CD4-positive, alpha-beta T cell (primary cell): ENCODE measurements around the gene ELP5. TPM values are rescaled to one million over a fixed set of nuclear protein-coding genes. Genes with fewer than 3 reads are reported as not detected.

Source experiments
- ATAC-seq: fragments of 200-7000 bp; cut with Tn5 transposase; one replicate; pipeline ENCODE4 v1.10.0; 2022; ENCODE audit warnings: mild to moderate bottlenecking; ENCODE audit not compliant: poor library complexity
- CTCF ChIA-PET: fragments of 350-600 bp; sonication (Branson Sonifier 250); formaldehyde crosslinking; loops from one replicate; lab custom pipeline; 2021; ENCODE audit warnings: antibody characterized with exemption, inconsistent platforms; lab: Charles Lee
- POLR2A ChIA-PET: fragments of 350-600 bp; sonication (Branson Sonifier 250); formaldehyde crosslinking; loops from one replicate; lab custom pipeline; 2021; ENCODE audit warnings: antibody characterized with exemption, inconsistent platforms; lab: Charles Lee
- DNase-seq, 14 experiments: peaks; one replicate each; pipeline ENCODE4 v3.0.0-alpha.2; 2013 to 2020; ENCODE audit warnings: mixed read lengths in 2 of 14
- H3K27ac ChIP-seq, 2 donors: one replicate each; pipeline versions ENCODE4 v1.5.1 to v1.7.0; 2013; ENCODE audit warnings: low read length in 2 of 2, low read depth in 1 of 2, mild to moderate bottlenecking in 1 of 2
- H3K27me3 ChIP-seq, 2 experiments: 1 replicate in 1 of 2; 2 replicates in 1 of 2; pipeline versions ENCODE4 v1.6.1 to v1.7.0; 2013; ENCODE audit warnings: low read length in 2 of 2, control low read depth in 1 of 2, mild to moderate bottlenecking in 1 of 2, moderate library complexity in 1 of 2; ENCODE audit not compliant: insufficient read depth in 2 of 2, control insufficient read depth in 1 of 2
- H3K36me3 ChIP-seq: one replicate; pipeline ENCODE4 v1.6.1; 2013; ENCODE audit warnings: low read length, control low read depth; ENCODE audit not compliant: insufficient read depth
- H3K4me1 ChIP-seq: one replicate; pipeline ENCODE4 v1.6.1; 2013; ENCODE audit warnings: low read length, control low read depth; ENCODE audit not compliant: insufficient read depth
- H3K4me3 ChIP-seq: one replicate; pipeline ENCODE4 v1.5.1; 2013; ENCODE audit warnings: mild to moderate bottlenecking, low read length, moderate library complexity
- H3K9me3 ChIP-seq, 2 experiments: 1 replicate in 1 of 2; 2 replicates in 1 of 2; pipeline versions ENCODE4 v1.6.1 to v1.7.0; 2013; ENCODE audit warnings: low read length in 2 of 2, mild to moderate bottlenecking in 2 of 2, control low read depth in 1 of 2, moderate library complexity in 1 of 2; ENCODE audit not compliant: control insufficient read depth in 1 of 2, insufficient read depth in 1 of 2
- H3K27ac Mint-ChIP-seq: one replicate; pipeline ENCODE4 v1.8.0; 2020; ENCODE audit warnings: mixed read lengths
- H3K27me3 Mint-ChIP-seq: one replicate; pipeline ENCODE4 v1.8.0; 2021; ENCODE audit warnings: mixed read lengths
- H3K36me3 Mint-ChIP-seq: one replicate; pipeline ENCODE4 v1.8.0; 2021; ENCODE audit warnings: low read depth, mixed read lengths
- H3K4me1 Mint-ChIP-seq: one replicate; pipeline ENCODE4 v1.8.0; 2021; ENCODE audit warnings: low read depth, mixed read lengths
- H3K4me3 Mint-ChIP-seq: one replicate; pipeline ENCODE4 v1.8.0; 2020; ENCODE audit warnings: mild to moderate bottlenecking, mixed read lengths
- H3K9me3 Mint-ChIP-seq: one replicate; pipeline ENCODE4 v1.8.0; 2020; ENCODE audit warnings: mixed read lengths
- intact Hi-C, 2 experiments: fragments of 100-400 bp; cut with DNase I in 1 of 2; cut with micrococcal nuclease in 1 of 2; formaldehyde crosslinking; loops; one replicate each; pipeline versions ENCODE4 v1.15.1 to v1.9.0; 2023 to 2025; cut with DNase I, micrococcal nuclease
- total RNA-seq, 174 experiments: library from RNA in 2 of 174; stranded (reverse) in 2 of 174; gene quantifications; one replicate each; pipeline ENCODE4 v1.2.3 and lab custom pipeline; 2021 to 2026
- TF ChIP-seq, protein P1 (sequence below): fragments of 200-600 bp; IDR thresholded peaks from one replicate; pipeline ENCODE4 v1.8.0; 2022; ENCODE audit warnings: antibody characterized with exemption, mild to moderate bottlenecking

The ELP5 gene
- total RNA-seq, 2 experiments from 2014 or later = 20.1 to 21.3 TPM

GRCh38 chr17:7279448-7279847, 27.4 kb downstream of the ELP5 start:
- H3K36me3 ChIP-seq = no peaks in the 10 kb centered on the region
- peaks cover 28% of the 10 kb centered on the region for H3K4me1 ChIP-seq
- H3K9me3 Mint-ChIP-seq = no peaks in the 10 kb centered on the region
- CTCF ChIA-PET = interaction anchor here (1.0 to 3.1 kb wide), 3 partner anchors 17 to 76 kb away, joined by 4 to 13 read pairs (median 4); no protein-coding TSS in a partner anchor
- ATAC-seq = no peak
- H3K27ac Mint-ChIP-seq = no peak overlapping the region
- H3K27ac ChIP-seq = no peak overlapping the region
- POLR2A ChIA-PET = interaction anchor here (1.8 kb wide), 1 partner anchor 17 kb away, joined by 5 read pairs; no protein-coding TSS in a partner anchor
- H3K27me3 Mint-ChIP-seq = peaks cover 27% of the 10 kb centered on the region
- peaks cover 26% of the 10 kb centered on the region for H3K4me1 Mint-ChIP-seq
- no peak overlapping the region for H3K4me3 Mint-ChIP-seq
- TF ChIP-seq, protein P1, sequence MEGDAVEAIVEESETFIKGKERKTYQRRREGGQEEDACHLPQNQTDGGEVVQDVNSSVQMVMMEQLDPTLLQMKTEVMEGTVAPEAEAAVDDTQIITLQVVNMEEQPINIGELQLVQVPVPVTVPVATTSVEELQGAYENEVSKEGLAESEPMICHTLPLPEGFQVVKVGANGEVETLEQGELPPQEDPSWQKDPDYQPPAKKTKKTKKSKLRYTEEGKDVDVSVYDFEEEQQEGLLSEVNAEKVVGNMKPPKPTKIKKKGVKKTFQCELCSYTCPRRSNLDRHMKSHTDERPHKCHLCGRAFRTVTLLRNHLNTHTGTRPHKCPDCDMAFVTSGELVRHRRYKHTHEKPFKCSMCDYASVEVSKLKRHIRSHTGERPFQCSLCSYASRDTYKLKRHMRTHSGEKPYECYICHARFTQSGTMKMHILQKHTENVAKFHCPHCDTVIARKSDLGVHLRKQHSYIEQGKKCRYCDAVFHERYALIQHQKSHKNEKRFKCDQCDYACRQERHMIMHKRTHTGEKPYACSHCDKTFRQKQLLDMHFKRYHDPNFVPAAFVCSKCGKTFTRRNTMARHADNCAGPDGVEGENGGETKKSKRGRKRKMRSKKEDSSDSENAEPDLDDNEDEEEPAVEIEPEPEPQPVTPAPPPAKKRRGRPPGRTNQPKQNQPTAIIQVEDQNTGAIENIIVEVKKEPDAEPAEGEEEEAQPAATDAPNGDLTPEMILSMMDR = no peak
- H3K36me3 Mint-ChIP-seq = no peaks in the 10 kb centered on the region
- peaks cover 33 to 38% of the 10 kb centered on the region in 2 experiments for H3K27me3 ChIP-seq
- no peak overlapping the region for H3K4me3 ChIP-seq
- no peak for DNase-seq
- H3K9me3 ChIP-seq = peaks cover 0 to 9% of the 10 kb centered on the region in 2 experiments
- intact Hi-C loops = loop anchor here in 1 of 2 experiments (5.0 kb wide), 1 partner anchor 313 kb away; the partner anchor contains the start of gene SOX15

GRCh38 chr17:7280519-7281073, 28.6 kb downstream of the ELP5 start:
- Mint-ChIP-seq H3K36me3 (no peaks in the 10 kb centered on the region), H3K4me1 (peaks cover 26% of the 10 kb centered on the region), H3K27ac (peak overlapping the region; percentile 42), H3K4me3 (peak overlapping the region; percentile 85), H3K9me3 (no peaks in the 10 kb centered on the region), H3K27me3 (peaks cover 27% of the 10 kb centered on the region)
- ChIA-PET POLR2A (interaction anchor here (0.6 to 1.8 kb wide), 9 partner anchors 13 to 407 kb away, joined by 3 to 7 read pairs (median 5); partner anchors contain the start of genes TP53 and ZBTB4), CTCF (interaction anchor here (1.0 to 3.1 kb wide), 7 partner anchors 16 to 75 kb away, joined by 3 to 13 read pairs (median 4); partner anchors contain the start of genes ACAP1 and NEURL4)
- Histone ChIP-seq H3K27ac (no peak overlapping the region), H3K36me3 (no peaks in the 10 kb centered on the region), H3K27me3 (peaks cover 33 to 47% of the 10 kb centered on the region in 2 experiments), H3K9me3 (peaks cover 0 to 9% of the 10 kb centered on the region in 2 experiments), H3K4me1 (peaks cover 28% of the 10 kb centered on the region), H3K4me3 (peak overlapping the region; percentile 53)
- intact Hi-C loops = loop anchor here (1.0 to 5.0 kb wide), 9 partner anchors 16 to 308 kb away; partner anchors contain the start of gene ELP5 (in 1 of the 2)
- TF ChIP-seq, protein P1 = peak; percentile 86
- DNase-seq (peak; percentile 77 to 93 (median 84)), ATAC-seq (peak; percentile 90)

GRCh38 chr17:7281074-7281952, 29.3 kb downstream of the ELP5 start, which contains the start of gene SLC2A4:
Gene SLC2A4 (plus strand): TSS chr17:7281718. CDS start chr17:7281935, 217 bp downstream.
- ATAC-seq = peak; percentile 62
- ChIA-PET CTCF (interaction anchor here (1.0 to 3.1 kb wide), 5 partner anchors 15 to 55 kb away, joined by 3 to 13 read pairs (median 4); partner anchors contain the start of genes ACAP1 and NEURL4), POLR2A (interaction anchor here (0.6 to 2.0 kb wide), 10 partner anchors 12 to 406 kb away, joined by 3 to 9 read pairs (median 5); partner anchors contain the start of genes ACAP1, TP53 and ZBTB4)
- TF ChIP-seq, protein P1 = no peak
- Mint-ChIP-seq H3K36me3 (no peaks in the 10 kb centered on the region), H3K4me1 (peaks cover 26% of the 10 kb centered on the region), H3K27me3 (peaks cover 34% of the 10 kb centered on the region), H3K9me3 (no peaks in the 10 kb centered on the region), H3K27ac (peak within 1 kb of the TSS; percentile 42), H3K4me3 (peak within 1 kb of the TSS; percentile 85)
- Histone ChIP-seq H3K4me3 (peak within 1 kb of the TSS; percentile 53), H3K4me1 (peaks cover 28% of the 10 kb centered on the region), H3K9me3 (peaks cover 0 to 9% of the 10 kb centered on the region in 2 experiments), H3K36me3 (no peaks in the 10 kb centered on the region), H3K27me3 (peaks cover 33 to 47% of the 10 kb centered on the region in 2 experiments), H3K27ac (no peak within 1 kb of the TSS)
- intact Hi-C loops = loop anchor here (2.0 to 5.0 kb wide), 3 partner anchors 155 to 307 kb away; no protein-coding TSS in a partner anchor
- peak; percentile 59 to 93 (median 76) for DNase-seq
